Astrocyte (in vitro differentiated cells and primary cell): ENCODE data around the gene SUPT3H. TPM values are rescaled to one million over a fixed set of nuclear protein-coding genes. Genes with fewer than 3 reads are reported as not detected.

Source experiments
- DNase-seq: peaks from one replicate; pipeline ENCODE4 v3.0.0-alpha.2; 2010; ENCODE audit warnings: low read depth
- FAIRE-seq: peaks from 2 replicates; lab custom pipeline; 2011; peaks lifted over from hg19 to GRCh38; lab: Jason Lieb, UNC
- H2AFZ ChIP-seq: 2 replicates; pipeline ENCODE4 v1.6.0; 2012; ENCODE audit warnings: low read depth, low read length, inconsistent platforms
- H3K27ac ChIP-seq: 2 replicates; pipeline ENCODE4 v1.5.1; 2011; ENCODE audit warnings: low read depth, low read length, inconsistent platforms
- H3K27me3 ChIP-seq: 2 replicates; pipeline ENCODE4 v1.6.0; 2011; ENCODE audit warnings: low read length, inconsistent platforms; ENCODE audit not compliant: insufficient read depth
- H3K36me3 ChIP-seq: 2 replicates; pipeline ENCODE4 v1.5.1; 2011; ENCODE audit warnings: low read length, inconsistent platforms; ENCODE audit not compliant: insufficient read depth
- H3K4me1 ChIP-seq: 2 replicates; pipeline ENCODE4 v1.5.1; 2011; ENCODE audit warnings: low read length, inconsistent platforms; ENCODE audit not compliant: insufficient read depth
- H3K4me2 ChIP-seq: 2 replicates; pipeline ENCODE4 v1.6.0; 2012; ENCODE audit warnings: low read length, inconsistent platforms
- H3K4me3 ChIP-seq: 2 replicates; pipeline ENCODE4 v1.5.1; 2011; ENCODE audit warnings: low read depth, mild to moderate bottlenecking, low read length, inconsistent platforms; ENCODE audit not compliant: insufficient read depth
- H3K79me2 ChIP-seq: 2 replicates; pipeline ENCODE4 v1.6.0; 2012; ENCODE audit warnings: mild to moderate bottlenecking, low read length, inconsistent platforms; ENCODE audit not compliant: insufficient read depth
- H3K9ac ChIP-seq: 2 replicates; pipeline ENCODE4 v1.6.0; 2012; ENCODE audit warnings: mild to moderate bottlenecking, low read length, inconsistent platforms
- H3K9me3 ChIP-seq: 2 replicates; pipeline ENCODE4 v1.5.1; 2012; ENCODE audit warnings: low read depth, mild to moderate bottlenecking, low read length, inconsistent platforms; ENCODE audit not compliant: insufficient read depth
- H4K20me1 ChIP-seq: 2 replicates; pipeline ENCODE4 v1.6.0; 2012; ENCODE audit warnings: low read length, inconsistent platforms; ENCODE audit not compliant: insufficient read depth
- H3K27ac Mint-ChIP-seq: one replicate; pipeline ENCODE4 v1.8.0; 2021; ENCODE audit warnings: mild to moderate bottlenecking, mixed read lengths; ENCODE audit not compliant: unreplicated experiment
- H3K27me3 Mint-ChIP-seq: one replicate; pipeline ENCODE4 v1.8.0; 2021; ENCODE audit warnings: low read depth, mixed read lengths; ENCODE audit not compliant: unreplicated experiment
- H3K36me3 Mint-ChIP-seq: one replicate; pipeline ENCODE4 v1.8.0; 2021; ENCODE audit warnings: low read depth, mixed read lengths; ENCODE audit not compliant: unreplicated experiment
- H3K4me1 Mint-ChIP-seq: one replicate; pipeline ENCODE4 v1.8.0; 2021; ENCODE audit warnings: low read depth, mixed read lengths; ENCODE audit not compliant: unreplicated experiment
- H3K4me3 Mint-ChIP-seq: one replicate; pipeline ENCODE4 v1.8.0; 2021; ENCODE audit warnings: mild to moderate bottlenecking, moderate library complexity, mixed read lengths; ENCODE audit not compliant: unreplicated experiment
- H3K9me3 Mint-ChIP-seq: one replicate; pipeline ENCODE4 v1.8.0; 2021; ENCODE audit warnings: mild to moderate bottlenecking, mixed read lengths; ENCODE audit not compliant: unreplicated experiment
- CTCF ChIP-seq: IDR thresholded peaks from 2 replicates; pipeline ENCODE4 v1.5.1; 2011; ENCODE audit warnings: low read depth, mild to moderate bottlenecking, inconsistent platforms, low read length, moderate library complexity; ENCODE audit not compliant: insufficient read depth
- EZH2 ChIP-seq: IDR thresholded peaks from 2 replicates; pipeline ENCODE4 v1.6.1; 2012; ENCODE audit warnings: mild to moderate bottlenecking, low read length, inconsistent platforms; ENCODE audit not compliant: insufficient read depth
- total RNA-seq: library from RNA; stranded (reverse); gene quantifications from 2 replicates; pipeline ENCODE4 v1.2.1, GENCODE V29; 2021

SUPT3H gene
- total RNA-seq, 1 donor from 2014 or later: 12.4 TPM

GRCh38 chr6:44789061-44789460 is 588.7 kb downstream of the SUPT3H start:
- no peak overlapping the region for H2AFZ ChIP-seq
- H3K36me3 ChIP-seq: no peaks in the 10 kb centered on the region
- no peaks in the 10 kb centered on the region for H3K4me1 ChIP-seq
- H3K9ac ChIP-seq: no peak overlapping the region
- Mint-ChIP-seq H3K4me1 (no peaks in the 10 kb centered on the region), H3K9me3 (peaks cover 6% of the 10 kb centered on the region), H3K36me3 (peaks cover 3% of the 10 kb centered on the region), H3K27me3 (peaks cover 14% of the 10 kb centered on the region), H3K4me3 (no peak overlapping the region), H3K27ac (no peak overlapping the region)
- H4K20me1 ChIP-seq: no peaks in the 10 kb centered on the region
- H3K9me3 ChIP-seq: peaks cover 4% of the 10 kb centered on the region
- H3K27ac ChIP-seq: no peak overlapping the region
- H3K79me2 ChIP-seq: no peaks in the 10 kb centered on the region
- no peak for TF ChIP-seq CTCF
- no peak for TF ChIP-seq EZH2
- H3K27me3 ChIP-seq: no peaks in the 10 kb centered on the region
- no peak for FAIRE-seq
- no peak for DNase-seq
- H3K4me2 ChIP-seq: no peak overlapping the region
- no peak overlapping the region for H3K4me3 ChIP-seq

GRCh38 chr6:44788387-44788981 is 589.2 kb downstream of the SUPT3H start:
- Histone ChIP-seq H2AFZ (no peak overlapping the region), H3K9ac (no peak overlapping the region)
- no peak overlapping the region for H3K27ac Mint-ChIP-seq

More at GRCh38 chr6:44788387-44788981, 589.2 kb downstream of the SUPT3H start:
- H3K4me2 ChIP-seq: no peak overlapping the region
- H4K20me1 ChIP-seq: no peaks in the 10 kb centered on the region
- DNase-seq: no peak
- peaks cover 10% of the 10 kb centered on the region for H3K27me3 Mint-ChIP-seq
- no peak overlapping the region for H3K4me3 Mint-ChIP-seq
- H3K27me3 ChIP-seq: no peaks in the 10 kb centered on the region
- no peak for FAIRE-seq
- H3K9me3 ChIP-seq: peaks cover 4% of the 10 kb centered on the region
- no peak for TF ChIP-seq EZH2
- TF ChIP-seq CTCF: no peak
- H3K9me3 Mint-ChIP-seq: peaks cover 6% of the 10 kb centered on the region
- H3K4me3 ChIP-seq: no peak overlapping the region
- H3K36me3 ChIP-seq: no peaks in the 10 kb centered on the region
- no peaks in the 10 kb centered on the region for H3K4me1 Mint-ChIP-seq
- H3K4me1 ChIP-seq: no peaks in the 10 kb centered on the region
- H3K27ac ChIP-seq: no peak overlapping the region
- H3K79me2 ChIP-seq: no peaks in the 10 kb centered on the region
- H3K36me3 Mint-ChIP-seq: peaks cover 3% of the 10 kb centered on the region
